K562 (cell line): Measurements from ENCODE around the gene IPO13. TPM values are rescaled to one million over a fixed set of nuclear protein-coding genes. Genes with fewer than 3 reads are reported as not detected.
A peak's percentile ranks its signal among the peaks of the same experiment; 100 is the strongest.

Experiments used
- ATAC-seq: fragments of 200-7000 bp; cut with Tn5 transposase; 3 replicates; pipeline ENCODE4 v1.9.1; 2020; ENCODE audit warnings: moderate library complexity
- BruUV-seq: library from RNA; stranded (reverse); fragments of 400-500 nt; replicated peaks from 2 replicates; lab custom pipeline; 2021; lab: Mats Ljungman, UMichigan
- CTCF ChIA-PET: fragments of 300-600 bp; formaldehyde crosslinking; extraction: SDS; loops from one replicate; lab custom pipeline; 2021; ENCODE audit warnings: low intra/inter-chr PET ratio; lab: Yijun Ruan, JAX
- POLR2A ChIA-PET: fragments of 300-600, 350-650 bp; sonication (Branson Sonifier 250); formaldehyde crosslinking; extraction: SDS; loops from one replicate; lab custom pipeline; 2021; ENCODE audit warnings: antibody characterized with exemption, inconsistent platforms; lab: Yijun Ruan, JAX
- DNase-seq, 4 experiments: peaks; one replicate each; pipeline versions ENCODE4 v3.0.0 to v3.0.0-alpha.2; 2011 to 2018; ENCODE audit warnings: low spot score in 3 of 4, mixed read lengths in 3 of 4; ENCODE audit errors: extremely low read depth in 1 of 4
- FAIRE-seq: peaks from 2 replicates; lab custom pipeline; 2011; peaks lifted over from hg19 to GRCh38; lab: Jason Lieb, UNC
- H2AFZ ChIP-seq: 2 replicates; pipeline ENCODE4 v1.6.0; 2011; ENCODE audit warnings: low read depth, low read length, control low read depth, inconsistent platforms
- H3K27ac ChIP-seq: fragments of 200-600 bp; 3 replicates; pipeline ENCODE4 v1.8.0; 2011; ENCODE audit warnings: low read depth, mild to moderate bottlenecking, control low read depth, inconsistent platforms, low read length, moderate library complexity, mixed read lengths; ENCODE audit errors: extremely low read depth
- H3K27me3 ChIP-seq, 2 experiments: fragments of 300-600 bp in 1 of 2; 2 replicates in 1 of 2; 3 replicates in 1 of 2; pipeline versions ENCODE4 v1.6.0 to v1.8.0; 2011; ENCODE audit warnings: inconsistent platforms in 2 of 2, low read length in 2 of 2, mild to moderate bottlenecking in 1 of 2, mixed read lengths in 1 of 2, moderate library complexity in 1 of 2; ENCODE audit not compliant: control insufficient read depth in 2 of 2, insufficient read depth in 2 of 2
- H3K36me3 ChIP-seq: fragments of 300-600 bp; 3 replicates; pipeline ENCODE4 v1.8.0; 2011; ENCODE audit warnings: mild to moderate bottlenecking, low read length, inconsistent platforms; ENCODE audit not compliant: control insufficient read depth, insufficient read depth
- H3K4me1 ChIP-seq, 2 experiments: fragments of 200-600 bp in 1 of 2; replicated peaks in 1 of 2; 2 replicates in 1 of 2; 3 replicates in 1 of 2; pipeline versions ENCODE4 v1.5.1 to v1.8.0; 2011; ENCODE audit warnings: inconsistent platforms in 2 of 2, low read length in 2 of 2, mild to moderate bottlenecking in 1 of 2, mixed read lengths in 1 of 2, moderate library complexity in 1 of 2; ENCODE audit not compliant: control insufficient read depth in 2 of 2, insufficient read depth in 2 of 2
- H3K4me2 ChIP-seq: 2 replicates; pipeline ENCODE4 v1.6.1; 2011; ENCODE audit warnings: low read length, control low read depth, inconsistent platforms, mixed read lengths; ENCODE audit not compliant: insufficient read depth
- H3K4me3 ChIP-seq: fragments of 200-600 bp; sonication (generic), shearing (Covaris generic); 2 replicates; pipeline ENCODE4 v1.5.1; 2016; ENCODE audit warnings: control low read depth, inconsistent platforms
- H3K79me2 ChIP-seq: fragments of 200-600 bp; 3 replicates; pipeline ENCODE4 v1.8.0; 2011; ENCODE audit warnings: low read length, inconsistent platforms; ENCODE audit not compliant: control insufficient read depth, insufficient read depth
- H3K9ac ChIP-seq, 2 experiments: 2 replicates each; pipeline versions ENCODE4 v1.6.0 to v1.6.1; 2011; ENCODE audit warnings: low read depth in 2 of 2, low read length in 2 of 2, control low read depth in 1 of 2, inconsistent platforms in 1 of 2, mild to moderate bottlenecking in 1 of 2, mixed read lengths in 1 of 2; ENCODE audit not compliant: insufficient read depth in 1 of 2
- H3K9me1 ChIP-seq: one replicate; pipeline ENCODE4 v1.6.0; 2011; ENCODE audit warnings: inconsistent platforms, mild to moderate bottlenecking, low read length, moderate library complexity; ENCODE audit not compliant: control insufficient read depth, insufficient read depth
- H3K9me3 ChIP-seq: replicated peaks from 2 replicates; pipeline ENCODE4 v1.5.1; 2011; ENCODE audit warnings: low read depth, low read length, inconsistent platforms; ENCODE audit not compliant: control insufficient read depth, insufficient read depth
- H4K20me1 ChIP-seq: replicated peaks from 2 replicates; pipeline ENCODE4 v1.6.1; 2011; ENCODE audit warnings: low read length, inconsistent platforms, mixed read lengths; ENCODE audit not compliant: control insufficient read depth, insufficient read depth
- ARID2 ChIP-seq: fragments of 450-650 bp; IDR thresholded peaks from 2 replicates; pipeline ENCODE4 v1.6.1; 2017; ENCODE audit warnings: antibody characterized with exemption, mild to moderate bottlenecking
- ATF7 ChIP-seq: fragments of 450-650 bp; IDR thresholded peaks from 2 replicates; pipeline ENCODE4 v1.7.1; 2014; ENCODE audit warnings: mild to moderate bottlenecking, moderate library complexity
- FOXP4 ChIP-seq: sonication (generic); formaldehyde crosslinking; IDR thresholded peaks from 2 replicates; pipeline ENCODE4 v1.8.0; 2022; ENCODE audit warnings: mild to moderate bottlenecking, missing genetic modification reagents, borderline replicate concordance
- KDM5B ChIP-seq: fragments of 200-600 bp; sonication (generic); IDR thresholded peaks from 2 replicates; pipeline ENCODE4 v1.6.1; 2012; ENCODE audit warnings: low read depth, mild to moderate bottlenecking, moderate library complexity, low read length, control low read depth, inconsistent platforms; ENCODE audit not compliant: insufficient replicate concordance
- KLF16 ChIP-seq: IDR thresholded peaks from 2 replicates; pipeline ENCODE4 v1.6.1; 2016; ENCODE audit warnings: antibody characterized with exemption
- NCOR1 ChIP-seq: fragments of 450-650 bp; IDR thresholded peaks from 2 replicates; pipeline ENCODE4 v1.6.1; 2016; ENCODE audit warnings: mild to moderate bottlenecking, moderate library complexity
- NEUROD1 ChIP-seq: fragments of 150-350 bp; IDR thresholded peaks from 2 replicates; pipeline ENCODE4 v1.6.1; 2014; ENCODE audit warnings: borderline replicate concordance, low read length, low read depth; ENCODE audit not compliant: partially characterized antibody
- POLR2AphosphoS5 ChIP-seq: IDR thresholded peaks from 2 replicates; pipeline ENCODE4 v1.6.1; 2011; ENCODE audit warnings: mild to moderate bottlenecking, low read depth, low read length, moderate library complexity; ENCODE audit not compliant: control insufficient read depth, insufficient read depth
- POLR2G ChIP-seq: fragments of 200-400 bp; formaldehyde crosslinking; IDR thresholded peaks from 2 replicates; pipeline ENCODE4 v1.6.1; 2017; ENCODE audit warnings: low read depth, mild to moderate bottlenecking, antibody characterized with exemption, low read length, moderate library complexity
- TCF3 ChIP-seq: sonication (generic); formaldehyde crosslinking; IDR thresholded peaks from 2 replicates; pipeline ENCODE4 v1.4.0; 2020; ENCODE audit warnings: mild to moderate bottlenecking, missing genetic modification reagents
- TGIF2 ChIP-seq: sonication (generic); formaldehyde crosslinking; IDR thresholded peaks from 2 replicates; pipeline ENCODE4 v1.8.1; 2022; ENCODE audit warnings: mild to moderate bottlenecking, missing genetic modification reagents, moderate library complexity
- ZNF224 ChIP-seq: sonication (generic); formaldehyde crosslinking; IDR thresholded peaks from 2 replicates; pipeline ENCODE4 v1.8.0; 2022; ENCODE audit warnings: mild to moderate bottlenecking, missing genetic modification reagents
- ZNF41 ChIP-seq: fragments of 250-450 bp; sonication (Bioruptor Pico); conservative IDR thresholded peaks from 2 replicates; pipeline ENCODE4 v1.4.0; 2020; ENCODE audit warnings: mild to moderate bottlenecking
- WGBS: fragments of 100-300 bp; shearing (Covaris generic); methylation state at CpG from one replicate; pipeline ENCODE4 v1.1.6; 2016; ENCODE audit warnings: low coverage, mixed read lengths; ENCODE audit not compliant: insufficient coverage; ENCODE audit errors: missing lambda C conversion rate; 5-methylcytosine and 5-hydroxymethylcytosine counted together
- in situ Hi-C: fragments of 300-500 bp; cut with MboI; formaldehyde crosslinking; loops from 4 replicates; pipeline ENCODE4 v1.15.0; 2018; ENCODE audit warnings: inconsistent platforms, mixed read lengths
- intact Hi-C: fragments of 100-400 bp; cut with micrococcal nuclease; formaldehyde crosslinking; loops from 2 replicates; pipeline ENCODE4 v1.14.2; 2022
- polyA plus RNA-seq, 8 experiments: library from polyadenylated mRNA; depleted of rRNA in 4 of 8; stranded (reverse) in 5 of 8; unstranded in 3 of 8; fragments of >200 nt; fragmentation: Nextera tagmentation in 2 of 8; fragmentation: Illumina TruSeq in 1 of 8; extraction: Ambion mirVana in 2 of 8; extraction: Trizol in 1 of 8; gene quantifications; 2 replicates each; pipeline versions ENCODE4 v1.2.1 to v1.2.3, GENCODE V29; 2011 to 2014; ENCODE audit warnings: inconsistent platforms in 1 of 8, missing spikeins in 1 of 8
- total RNA-seq, 7 experiments: library from RNA; depleted of rRNA in 6 of 7; stranded (reverse); fragments of >200 nt in 6 of 7; fragmentation: Illumina TruSeq in 2 of 7; extraction: Trizol in 2 of 7; gene quantifications; 2 replicates each; pipeline versions ENCODE4 v1.2.1 to v1.2.3, GENCODE V29; 2011 to 2021; ENCODE audit warnings: low replicate concordance in 1 of 7
- TF ChIP-seq, protein P1 (sequence below): sonication (generic); formaldehyde crosslinking; IDR thresholded peaks from 2 replicates; pipeline ENCODE4 v1.8.0; 2022; ENCODE audit warnings: missing genetic modification reagents, mild to moderate bottlenecking, moderate library complexity, borderline replicate concordance

IPO13 gene
- total and polyA plus RNA-seq, 9 of the 15 experiments (the other 6 are each of a cell fraction or from before 2014, with no cell fraction given): 7.0 to 30.8 (median 16.2) TPM

- TF ChIP-seq NEUROD1 (peak; percentile 21), NCOR1 (peak; percentile 67), KLF16 (peak; percentile 42; the same call in 1 of the 2 replicates)
- TF ChIP-seq, protein P1, sequence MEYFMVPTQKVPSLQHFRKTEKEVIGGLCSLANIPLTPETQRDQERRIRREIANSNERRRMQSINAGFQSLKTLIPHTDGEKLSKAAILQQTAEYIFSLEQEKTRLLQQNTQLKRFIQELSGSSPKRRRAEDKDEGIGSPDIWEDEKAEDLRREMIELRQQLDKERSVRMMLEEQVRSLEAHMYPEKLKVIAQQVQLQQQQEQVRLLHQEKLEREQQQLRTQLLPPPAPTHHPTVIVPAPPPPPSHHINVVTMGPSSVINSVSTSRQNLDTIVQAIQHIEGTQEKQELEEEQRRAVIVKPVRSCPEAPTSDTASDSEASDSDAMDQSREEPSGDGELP (CRISPR knock-in tag): peak; percentile 38; the same call in 1 of the 2 replicates
These were observed 11.9 kb downstream of the IPO13 start (continued) for GRCh38 chr1:43958351-43959255.

- FAIRE-seq: no peak
- no peak for TF ChIP-seq POLR2G
- TF ChIP-seq KDM5B: no peak
- no peak for TF ChIP-seq POLR2AphosphoS5
- TF ChIP-seq TGIF2: no peak
- no peak for TF ChIP-seq FOXP4 (CRISPR knock-in tag)
- TF ChIP-seq ZNF224 (CRISPR knock-in tag): no peak
- no peak for TF ChIP-seq ATF7
- TF ChIP-seq TCF3 (CRISPR knock-in tag): no peak
- TF ChIP-seq ARID2: no peak
- no peak for TF ChIP-seq ZNF41 (CRISPR knock-in tag)
These were observed 14.0 kb downstream of the IPO13 start for GRCh38 chr1:43960798-43961197.

More at GRCh38 chr1:43960798-43961197, 14.0 kb downstream of the IPO13 start:
- H3K79me2 ChIP-seq: no peaks in the 10 kb centered on the region
- H3K4me2 ChIP-seq: no peak overlapping the region
- H3K36me3 ChIP-seq: peaks cover 75% of the 10 kb centered on the region
- H3K9me3 ChIP-seq: no peaks in the 10 kb centered on the region
- BruUV-seq: no TSS peak
- peaks cover 9% of the 10 kb centered on the region; the same call in 1 of the 2 replicates for H4K20me1 ChIP-seq
- no peak overlapping the region for H2AFZ ChIP-seq
- no peaks in the 10 kb centered on the region for H3K27me3 ChIP-seq
- H3K4me3 ChIP-seq: no peak overlapping the region
- H3K27ac ChIP-seq: no peak overlapping the region
- ChIA-PET POLR2A (no interaction called here), CTCF (no interaction called here)
- peaks cover 16 to 18% of the 10 kb centered on the region in 2 experiments; a peak in 4 of 5 replicates for H3K4me1 ChIP-seq
- no peak for DNase-seq
- H3K9ac ChIP-seq: peak overlapping the region in 1 of 2 experiments; percentile 33; a peak in 1 of 4 replicates
- ATAC-seq: no peak
- intact Hi-C loops (no loop called here), in situ Hi-C loops (no loop called here)
- H3K9me1 ChIP-seq: no peaks in the 10 kb centered on the region
- 92% methylated on average over 8 of the region's 8 CpGs for WGBS
